C1 segment of cervical spinal cord (tissue), 14 donors: ENCODE measurements around the gene CELF4.

ENCODE experiments used
- DNase-seq, 14 donors: peaks; one replicate each; lab custom pipeline; 2025; lab: John Stamatoyannopoulos, UW

Gene CELF4

GRCh38 chr18:37548679-37549289, 16.8 kb downstream of the CELF4 start:
- DNase-seq = no peak

DNA sequence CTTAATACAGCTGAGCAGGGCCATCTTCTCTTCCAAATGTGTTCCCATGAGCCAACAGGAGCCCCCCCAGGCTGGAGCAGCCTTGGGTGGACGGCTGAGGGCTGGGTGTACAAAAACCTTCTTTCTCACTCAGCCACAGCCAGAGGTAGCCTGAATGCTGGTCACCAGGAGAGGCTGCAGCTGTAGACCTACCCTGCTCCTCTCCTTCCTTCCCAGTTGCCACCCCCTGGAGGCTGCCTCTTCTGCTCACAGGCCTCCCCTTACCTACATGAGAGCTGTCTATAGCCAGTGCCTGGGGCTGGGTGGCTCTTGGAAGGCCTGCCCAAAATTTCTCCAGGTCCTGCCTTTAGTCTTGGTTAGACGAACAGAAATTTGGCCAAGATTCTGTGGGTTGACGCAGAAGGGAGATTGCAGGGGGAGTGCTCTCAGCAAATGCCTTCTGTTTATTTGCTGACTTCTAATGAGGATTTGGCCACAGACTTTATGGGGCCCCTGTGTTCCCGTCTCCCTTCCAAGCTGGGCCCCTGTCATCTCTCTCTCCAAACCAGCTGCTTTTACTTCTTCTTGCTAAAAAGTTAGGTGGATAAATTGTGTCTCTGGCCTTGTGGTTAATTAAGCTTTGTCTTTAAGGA, 18.3 kb downstream of the CELF4 start:
- DNase-seq = no peak

DNA sequence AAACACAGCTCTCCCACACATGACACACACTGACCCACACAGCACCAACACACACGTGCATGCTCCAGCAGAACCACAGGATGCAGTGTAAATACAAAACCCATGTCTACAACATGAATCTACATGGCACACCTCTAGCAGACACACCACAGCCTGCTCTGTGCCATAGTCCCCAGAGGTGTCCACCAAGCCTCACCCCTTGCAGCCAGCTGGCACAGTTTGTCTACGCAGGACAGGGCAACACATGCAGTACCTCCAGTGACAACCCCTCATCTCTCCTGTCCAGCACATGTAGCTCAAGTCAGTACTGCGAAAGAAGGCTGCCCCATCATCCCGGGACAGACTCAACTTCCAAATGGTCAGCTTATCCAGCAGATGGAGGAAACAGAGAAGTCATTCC, 18.9 kb downstream of the CELF4 start:
- DNase-seq = no peak

- DNase-seq = no peak
Observed at GRCh38 chr18:37546272-37546537, 19.4 kb downstream of the CELF4 start.

GRCh38 chr18:37545461-37546271, 19.9 kb downstream of the CELF4 start:
- DNase-seq = no peak

- DNase-seq = no peak
Observed at GRCh38 chr18:37544713-37545112, 20.9 kb downstream of the CELF4 start.

DNA sequence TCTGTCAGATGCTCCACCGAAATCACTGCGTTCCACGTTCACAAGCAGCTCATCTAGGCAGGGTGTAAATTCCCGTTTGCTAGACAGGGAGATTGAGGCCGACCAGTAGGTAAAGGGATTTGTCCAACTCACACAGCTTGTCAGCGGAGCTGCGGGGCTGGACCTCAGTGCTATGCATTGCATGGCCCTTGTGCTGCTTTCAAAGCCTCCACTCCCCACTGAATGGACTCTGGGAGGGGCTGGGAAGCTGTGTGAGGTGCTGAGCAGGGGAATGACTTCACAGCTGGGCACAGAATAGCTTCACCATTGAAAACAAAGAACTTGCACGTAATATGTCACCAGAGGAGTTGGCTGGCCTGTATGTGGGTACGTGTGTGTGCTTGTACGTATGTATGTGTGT, 21.4 kb downstream of the CELF4 start:
- no peak for DNase-seq

DNA sequence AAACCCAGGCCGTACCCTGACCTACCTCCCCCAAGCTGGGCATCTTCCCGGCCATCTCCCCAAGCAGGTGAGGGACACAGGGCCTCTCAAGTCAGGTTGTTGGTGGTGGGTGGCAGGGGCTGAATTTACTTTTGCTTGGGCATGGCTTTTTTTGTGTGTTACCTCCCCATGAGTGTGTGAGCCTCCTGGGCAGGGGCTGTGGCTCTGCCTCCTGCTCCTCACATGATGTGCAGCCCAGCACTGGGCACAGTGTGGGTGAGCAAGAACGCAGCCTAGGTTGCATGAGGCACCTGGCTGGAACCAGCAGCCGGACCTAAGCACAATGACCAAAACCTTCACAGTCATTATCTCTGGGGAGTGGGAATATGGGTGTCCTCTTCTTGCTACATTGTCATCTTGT, 22.3 kb downstream of the CELF4 start:
- DNase-seq = no peak

DNA sequence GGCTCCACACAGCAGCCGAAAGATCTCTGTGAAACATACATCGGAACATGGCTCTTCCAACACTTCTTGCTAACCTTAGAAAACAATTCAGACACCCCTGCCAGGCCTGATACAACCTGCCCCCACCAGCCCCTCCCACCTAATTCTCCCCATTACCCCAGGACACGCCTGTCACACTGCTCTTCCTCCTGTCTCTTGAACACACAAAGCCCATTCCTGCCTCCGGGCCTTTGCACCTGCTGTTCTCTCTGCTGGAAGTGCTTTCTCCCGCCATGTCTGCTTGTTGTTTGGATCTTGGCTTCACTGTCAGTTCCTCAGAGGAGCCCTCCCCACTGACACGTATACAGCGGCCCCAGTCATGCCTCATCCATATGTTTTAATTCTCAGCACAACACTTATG, 24.1 kb downstream of the CELF4 start:
- no peak for DNase-seq

DNA sequence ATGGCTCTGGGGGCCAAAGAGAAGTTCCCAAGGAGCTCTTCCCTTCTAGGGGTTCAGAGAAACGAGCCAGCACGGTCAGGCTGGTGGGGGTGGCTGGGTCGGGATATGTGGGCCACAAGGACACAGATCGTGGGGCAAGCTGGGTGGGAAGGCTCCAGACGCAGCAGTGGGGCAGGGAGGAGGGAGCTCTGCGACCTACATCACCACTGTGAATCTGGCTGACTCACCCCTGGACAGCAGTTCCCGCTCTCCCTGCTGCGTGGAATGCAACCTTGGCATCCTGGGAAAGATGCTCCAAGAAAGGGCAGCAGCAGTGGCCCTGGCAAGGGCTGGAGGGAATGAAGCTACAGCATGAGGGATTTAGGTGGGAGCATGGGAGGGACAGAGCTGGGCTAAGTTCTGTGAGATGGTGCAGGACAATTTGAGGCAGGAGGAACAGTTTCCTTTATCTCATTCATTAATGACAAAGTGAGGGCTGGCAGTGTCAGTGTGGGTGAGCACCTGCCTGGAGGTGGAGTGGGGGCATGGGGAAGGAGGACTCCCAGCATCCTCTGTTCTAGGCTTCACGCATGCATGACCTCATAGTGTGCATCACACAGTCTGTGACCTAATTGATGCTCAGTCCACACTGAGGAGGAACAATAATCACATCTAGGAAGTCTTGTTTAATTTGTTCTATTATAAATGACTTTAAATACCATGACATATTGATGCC, 25.0 kb downstream of the CELF4 start:
- DNase-seq = no peak

GRCh38 chr18:37539236-37539635, 26.4 kb downstream of the CELF4 start:
- no peak for DNase-seq

- peak in 1 of 14 donors; percentile 73 for DNase-seq
Observed at GRCh38 chr18:37538526-37539205, 26.9 kb downstream of the CELF4 start.

DNA sequence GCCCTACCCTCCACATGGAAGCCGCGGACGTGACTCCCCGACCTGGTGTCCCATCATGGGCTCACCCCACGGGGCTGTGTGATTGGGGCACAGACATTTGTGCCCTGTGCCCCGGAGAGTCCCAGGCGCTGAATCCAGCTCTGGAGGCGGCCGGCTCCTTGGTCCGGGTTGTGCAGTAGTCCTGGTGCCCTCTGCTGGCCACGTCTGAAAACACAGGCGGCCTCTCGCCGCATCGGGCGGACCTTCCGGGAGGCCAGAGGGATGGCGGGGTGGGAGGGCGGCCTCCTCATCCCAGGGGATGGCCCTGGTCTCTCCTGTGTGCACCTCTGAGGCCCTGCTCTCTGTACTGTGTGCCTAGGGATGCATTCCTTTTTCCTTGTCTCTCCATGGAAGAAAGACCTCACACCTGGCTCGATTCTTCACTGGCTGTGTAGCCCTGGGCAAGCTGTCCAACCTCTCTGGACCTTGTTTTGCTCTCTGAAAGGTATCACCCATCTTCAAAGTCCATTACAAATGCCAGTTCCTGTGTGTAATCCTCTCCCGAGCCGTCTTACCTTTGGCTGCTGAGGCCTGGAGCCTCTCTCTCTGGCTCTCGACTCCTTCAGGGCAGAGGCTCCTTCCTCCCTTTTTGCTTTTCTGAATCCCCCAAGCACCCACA, 27.6 kb downstream of the CELF4 start:
- DNase-seq = peak in 12 of 14 donors; percentile 3 to 72 (median 38)

DNA sequence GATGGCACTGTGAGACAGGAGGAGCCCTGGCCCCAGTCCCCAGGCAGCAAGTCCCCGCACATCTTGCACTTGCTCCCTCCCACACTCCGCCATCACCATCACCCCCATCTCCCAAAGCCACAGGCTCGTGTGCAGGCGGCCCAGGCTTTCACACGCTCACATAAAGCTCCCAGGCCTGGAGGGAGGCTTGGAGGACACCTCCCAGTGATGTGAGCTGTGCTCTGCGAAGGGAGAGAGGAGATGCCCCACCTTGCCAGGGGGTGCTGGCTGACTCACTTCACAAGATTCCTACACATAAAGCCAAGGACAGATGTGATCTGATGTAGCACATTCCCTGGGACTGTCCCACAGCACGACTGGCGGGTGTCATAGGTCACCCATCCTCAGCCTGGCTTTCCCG, 28.9 kb downstream of the CELF4 start:
- DNase-seq = no peak

DNA sequence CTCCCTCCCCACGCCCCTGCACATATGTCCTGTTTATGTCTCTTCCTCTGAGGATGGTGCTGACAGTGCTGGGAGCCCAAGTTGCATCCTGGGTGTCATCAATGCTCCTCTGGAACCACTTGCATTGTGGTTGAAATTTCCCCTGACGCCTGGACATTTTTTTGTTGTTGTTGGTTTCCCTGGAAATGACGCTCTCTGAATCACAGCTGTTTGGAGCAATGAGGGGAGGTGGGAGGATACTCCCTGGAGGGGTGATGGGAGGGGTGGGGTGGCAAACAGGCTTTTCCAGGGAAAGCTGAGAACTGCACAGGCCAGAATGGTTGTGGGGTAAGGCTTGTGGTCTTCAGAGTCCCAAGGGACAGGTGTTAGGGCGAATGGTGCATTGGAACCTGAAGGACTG, 29.6 kb downstream of the CELF4 start:
- no peak for DNase-seq

DNA sequence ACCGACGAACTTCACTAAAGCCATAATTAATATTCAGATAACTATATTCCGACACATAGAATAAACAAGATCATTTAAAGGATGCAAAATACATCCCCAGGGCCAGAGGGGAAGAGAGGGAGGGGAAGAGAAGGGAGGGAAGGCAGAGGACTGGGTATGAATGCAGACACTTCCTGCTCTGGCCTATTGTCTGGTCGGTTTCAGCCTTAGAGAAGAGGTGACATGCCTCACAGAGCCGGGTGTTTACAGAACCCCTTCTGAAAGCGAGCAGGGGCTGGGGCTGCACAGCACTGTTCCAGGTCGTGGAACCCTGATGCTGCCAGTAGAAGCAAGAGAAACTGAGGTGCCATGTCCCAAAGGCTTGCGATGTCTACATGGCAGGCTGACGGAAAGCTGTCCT, 31.0 kb downstream of the CELF4 start:
- no peak for DNase-seq

GRCh38 chr18:37533647-37534584, 31.7 kb downstream of the CELF4 start:
- DNase-seq = peak in 1 of 14 donors; percentile 38

GRCh38 chr18:37532917-37533316, 32.7 kb downstream of the CELF4 start:
- DNase-seq = peak in 1 of 14 donors; percentile 54

GRCh38 chr18:37529863-37530262, 35.7 kb downstream of the CELF4 start:
- DNase-seq = no peak

DNA sequence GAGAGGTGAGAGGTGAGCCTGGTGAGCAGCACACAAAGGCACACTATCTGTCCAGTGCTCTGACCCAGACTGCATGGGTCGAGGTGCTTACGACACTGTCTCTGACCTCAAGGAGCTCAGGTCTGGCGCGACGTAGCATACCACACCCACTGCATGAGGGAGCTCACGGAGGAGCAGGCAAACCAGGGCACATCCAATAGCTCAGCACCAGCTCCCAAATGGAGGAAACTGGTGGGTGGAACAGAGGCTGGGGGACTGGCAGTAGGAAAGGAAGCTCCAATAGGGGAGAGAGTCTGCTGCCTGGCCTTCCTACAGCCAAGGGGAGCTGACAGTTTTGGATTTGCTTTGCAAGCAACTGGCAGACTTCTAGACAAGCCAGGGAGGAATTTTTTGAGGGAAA, 36.3 kb downstream of the CELF4 start:
- no peak for DNase-seq
